HG02943 (cell line): Measurements from ENCODE around the gene ESRRG.

Experiments used
- ATAC-seq: cut with Tn5 transposase; IDR thresholded peaks from one replicate; pipeline ENCODE4 v1.9.1; 2021; ENCODE audit warnings: mild to moderate bottlenecking, low read depth, moderate library complexity; ENCODE audit not compliant: unreplicated experiment

ESRRG gene

GRCh38 chr1:216462066-216462775 lies 261.0 kb downstream of the ESRRG start:
- no peak for ATAC-seq

- ATAC-seq, result no peak
Measured at GRCh38 chr1:216461466-216461865, 261.8 kb downstream of the ESRRG start.

- ATAC-seq, result no peak
Measured at GRCh38 chr1:216459651-216460207, 263.5 kb downstream of the ESRRG start.

GRCh38 chr1:216458812-216459211 lies 264.4 kb downstream of the ESRRG start:
- ATAC-seq, result no peak

- ATAC-seq, result no peak
Measured at GRCh38 chr1:216457356-216457755, 265.9 kb downstream of the ESRRG start.

- no peak for ATAC-seq
Measured at GRCh38 chr1:216456682-216457081, 266.5 kb downstream of the ESRRG start.

- ATAC-seq, result no peak
Measured at GRCh38 chr1:216453777-216454176, 269.5 kb downstream of the ESRRG start.
